Measurements from ENCODE around the gene ZNF823. TPM values are rescaled to one million over a fixed set of nuclear protein-coding genes. Genes with fewer than 3 reads are reported as not detected.

Gene ZNF823
- 2.0 to 3.4 TPM (median 2.6 TPM) in 5 replicates for total RNA-seq (2022; extraction: Qiagen RNA extraction; ENCODE audit: low read depth)

DNA sequence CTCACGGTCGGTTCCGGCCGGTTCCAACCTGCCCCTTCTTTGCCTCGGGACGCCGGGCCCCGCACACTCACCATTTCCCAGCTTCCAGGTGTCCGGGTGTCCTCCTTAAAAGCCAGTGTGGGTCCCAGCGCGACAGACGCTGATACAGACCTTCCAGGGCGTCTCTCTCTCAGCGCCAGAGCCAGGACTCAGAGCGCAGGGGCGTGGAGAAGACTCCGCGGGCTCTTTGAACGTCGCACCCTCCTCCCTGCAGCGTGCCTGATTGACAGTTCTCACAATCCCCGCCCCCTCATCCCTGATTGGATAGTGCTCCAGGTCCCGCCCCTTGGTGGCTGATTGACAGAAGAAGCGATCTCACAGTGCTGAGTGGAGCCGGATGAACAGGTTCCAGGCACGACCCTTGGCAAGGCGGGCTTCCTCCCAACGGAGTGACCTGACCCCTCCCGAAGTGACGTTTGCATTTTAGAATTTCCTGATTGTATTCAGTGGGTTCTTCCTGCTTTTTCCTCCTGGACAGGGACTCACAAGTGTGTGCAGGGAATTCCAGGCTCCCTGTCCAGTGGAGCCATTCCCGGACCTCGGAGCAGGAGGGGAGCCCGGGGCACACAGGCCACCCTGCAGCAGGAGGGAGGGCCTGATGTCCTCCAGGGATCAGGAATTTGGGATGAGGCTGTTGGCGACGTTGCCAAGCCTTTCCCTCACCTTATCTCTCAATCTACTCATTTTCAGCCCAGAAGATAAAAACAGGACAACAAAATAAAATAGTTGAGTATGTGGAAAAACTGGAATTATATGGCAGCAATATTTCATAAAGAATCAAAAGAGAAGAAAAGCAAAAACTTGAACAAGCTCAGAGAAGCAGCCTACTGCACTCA, at the start of gene ZNF823:
TSS of gene ZNF823 (minus strand) at position 201 of the 875 bp plus-strand sequence. CDS start at position 74, 127 bp downstream.

DNA sequence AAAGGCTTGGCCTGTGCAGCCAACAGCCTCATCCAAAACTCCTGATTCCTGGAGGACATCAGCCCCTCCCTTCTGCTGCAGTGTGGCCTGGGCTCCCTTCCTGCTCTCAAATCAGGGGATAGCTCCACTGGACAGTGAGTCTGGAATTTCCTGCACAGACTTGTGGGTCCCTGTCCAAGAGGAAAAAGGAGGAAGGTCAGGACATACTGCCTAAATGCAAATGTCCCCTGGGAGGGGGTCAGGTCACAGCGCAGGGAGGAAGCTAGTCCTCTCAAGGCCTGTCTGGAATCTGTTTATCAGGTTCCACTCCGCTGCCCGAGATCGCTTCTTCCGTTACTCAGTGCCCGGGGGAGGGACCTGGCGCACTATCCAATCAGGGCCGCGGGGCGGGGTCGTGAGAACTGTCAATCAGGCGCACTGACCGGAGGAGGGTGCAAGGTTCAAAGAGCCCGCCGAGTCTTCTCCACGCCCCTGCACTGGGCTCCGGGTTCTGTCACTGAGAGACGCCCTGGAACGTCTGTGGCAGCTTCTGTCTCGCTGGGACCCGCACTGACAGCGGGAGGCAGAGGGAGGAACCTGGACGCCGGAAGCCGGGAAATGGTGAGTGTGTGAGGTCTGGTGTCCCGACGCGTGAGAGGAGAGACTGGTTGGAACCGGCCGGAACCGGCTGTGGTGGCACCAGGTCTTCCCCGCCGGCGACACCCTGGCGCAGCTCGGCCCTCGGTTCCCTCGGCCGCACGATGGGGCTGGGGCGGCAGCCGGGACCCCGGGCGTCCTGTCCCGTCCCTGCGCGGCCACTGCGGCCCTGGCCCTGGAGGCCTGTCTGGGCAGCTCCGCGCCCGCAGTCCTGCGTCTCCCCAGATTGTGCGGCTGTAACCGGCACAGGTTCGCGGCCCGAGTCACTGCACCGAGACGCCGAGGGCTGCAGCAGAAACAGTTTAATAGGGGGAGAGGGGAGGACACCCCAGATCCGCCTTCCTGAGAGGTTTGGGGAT, 28.1 kb upstream of the ZNF823 start, which contains the start of gene ZNF441:
TSS of gene ZNF441 (plus strand) at position 404 of the 995 bp plus-strand sequence. CDS start at position 598, 194 bp downstream.

Other genes with a start within 250 kb of the ZNF823 start
- 3.6 to 6.0 TPM (median 4.2 TPM) in 5 replicates for gene ZNF653, start 233.1 kb downstream of the ZNF823 start, total RNA-seq (2022; extraction: Qiagen RNA extraction; ENCODE audit: low read depth)
- gene ECSIT, start 209.8 kb downstream of the ZNF823 start, total RNA-seq (2022; extraction: Qiagen RNA extraction; ENCODE audit: low read depth), result 25.8 to 32.7 TPM (median 31.3 TPM) in 5 replicates
- 0.25 to 0.80 TPM (median 0.48 TPM) in 5 replicates for gene CNN1, start 200.1 kb downstream of the ZNF823 start, total RNA-seq (2022; extraction: Qiagen RNA extraction; ENCODE audit: low read depth)
- gene ELOF1, start 179.7 kb downstream of the ZNF823 start, total RNA-seq (2022; extraction: Qiagen RNA extraction; ENCODE audit: low read depth), result 90.8 to 109 TPM (median 97.1 TPM) in 5 replicates
- 0.26 to 0.55 TPM (median 0.39 TPM) in 4 of 5 replicates, not detected in the other for gene ACP5, start 161.3 kb downstream of the ZNF823 start, total RNA-seq (2022; extraction: Qiagen RNA extraction; ENCODE audit: low read depth)
- 2.0 to 5.0 TPM (median 3.8 TPM) in 5 replicates for gene ZNF627, start 141.5 kb downstream of the ZNF823 start, total RNA-seq (2022; extraction: Qiagen RNA extraction; ENCODE audit: low read depth)
- gene ZNF441, start 28.1 kb upstream of the ZNF823 start, total RNA-seq (2022; extraction: Qiagen RNA extraction; ENCODE audit: low read depth), result not detected in 5 replicates
- not detected in 5 replicates for gene ZNF491, start 59.6 kb upstream of the ZNF823 start, total RNA-seq (2022; extraction: Qiagen RNA extraction; ENCODE audit: low read depth)
- 0.05 to 0.21 TPM (median 0.12 TPM) in 3 of 5 replicates, not detected in the others for gene ZNF440, start 75.3 kb upstream of the ZNF823 start, total RNA-seq (2022; extraction: Qiagen RNA extraction; ENCODE audit: low read depth)
- gene ZNF439, start 109.8 kb upstream of the ZNF823 start, total RNA-seq (2022; extraction: Qiagen RNA extraction; ENCODE audit: low read depth), result not detected in 5 replicates
- not detected in 5 replicates for gene ZNF69, start 148.8 kb upstream of the ZNF823 start, total RNA-seq (2022; extraction: Qiagen RNA extraction; ENCODE audit: low read depth)
- gene ZNF700, start 186.2 kb upstream of the ZNF823 start, total RNA-seq (2022; extraction: Qiagen RNA extraction; ENCODE audit: low read depth), result 0.17 to 0.32 TPM (median 0.18 TPM) in 5 replicates
- not detected in 5 replicates for gene ZNF763, start 226.1 kb upstream of the ZNF823 start, total RNA-seq (2022; extraction: Qiagen RNA extraction; ENCODE audit: low read depth)